Ascending aorta (tissue), 2 donors: ENCODE results near the gene PLEKHA1. TPM values are rescaled to one million over a fixed set of nuclear protein-coding genes. Genes with fewer than 3 reads are reported as not detected.
A peak's percentile ranks its signal among the peaks of the same experiment; 100 is the strongest.

Source experiments
- DNase-seq, 2 donors: peaks; one replicate each; pipeline ENCODE4 v3.0.0-alpha.2; 2019; ENCODE audit warnings: low spot score in 2 of 2
- H3K27ac ChIP-seq, 2 donors: fragments of 200-600 bp; sonication (generic); one replicate each; pipeline ENCODE4 v1.5.1; 2016 to 2017; ENCODE audit warnings: mild to moderate bottlenecking in 1 of 2
- H3K27me3 ChIP-seq: fragments of 200-600 bp; sonication (generic); one replicate; pipeline ENCODE4 v1.5.1; 2017
- H3K36me3 ChIP-seq, 2 donors: fragments of 200-600 bp; sonication (generic); one replicate each; pipeline ENCODE4 v1.5.1; 2016
- H3K4me1 ChIP-seq, 2 donors: fragments of 200-600 bp; sonication (generic); one replicate each; pipeline ENCODE4 v1.5.1; 2016 to 2017; ENCODE audit warnings: mild to moderate bottlenecking in 1 of 2
- H3K4me3 ChIP-seq, 2 donors: fragments of 200-600 bp; sonication (generic); one replicate each; pipeline ENCODE4 v1.5.1; 2016 to 2017; ENCODE audit warnings: mild to moderate bottlenecking in 1 of 2
- H3K9me3 ChIP-seq, 2 donors: fragments of 200-600 bp; sonication (generic); one replicate each; pipeline ENCODE4 v1.5.1; 2016
- CTCF ChIP-seq, 3 experiments: fragments of 200-600 bp in 2 of 3; fragments of 450-650 bp in 1 of 3; sonication (generic) in 2 of 3; IDR thresholded peaks; one replicate each; pipeline ENCODE4 v1.5.1; 2016 to 2019; ENCODE audit warnings: antibody characterized with exemption in 3 of 3, mild to moderate bottlenecking in 1 of 3, moderate library complexity in 1 of 3
- intact Hi-C: fragments of 100-400 bp; cut with DNase I; formaldehyde crosslinking; loops from one replicate; pipeline ENCODE4 v1.15.1; 2023
- total RNA-seq: library from RNA; depleted of rRNA; stranded (reverse); fragments of >200 nt; gene quantifications from one replicate; pipeline ENCODE4 v1.1.0, GENCODE V29; 2016

PLEKHA1 gene
- total RNA-seq, 1 donor from 2014 or later, result 128 TPM

- peaks cover 6 to 32% of the 10 kb centered on the region in 2 donors for H3K4me1 ChIP-seq
- peak in 1 of 2 donors; percentile 72 for DNase-seq
- intact Hi-C loops, result loop anchor here (2.0 to 10.0 kb wide), 2 partner anchors 37 to 317 kb away; no protein-coding TSS in a partner anchor
These were observed 87.4 kb downstream of the PLEKHA1 start for GRCh38 chr10:122461729-122462532.

GRCh38 chr10:122462533-122463465, 88.3 kb downstream of the PLEKHA1 start:
- Histone ChIP-seq H3K27me3 (no peaks in the 10 kb centered on the region), H3K9me3 (no peaks in the 10 kb centered on the region), H3K36me3 (no peaks in the 10 kb centered on the region), H3K4me3 (peak overlapping the region; percentile 94 to 96), H3K4me1 (peaks cover 6 to 39% of the 10 kb centered on the region in 2 donors), H3K27ac (peak overlapping the region; percentile 87 to 93)
- peak in 1 of 2 donors; percentile 81 for DNase-seq
- intact Hi-C loops, result loop anchor here (2.0 to 10.0 kb wide), 2 partner anchors 36 to 318 kb away; no protein-coding TSS in a partner anchor
- TF ChIP-seq CTCF (IDR thresholded peaks at IDR 0.05), result no peak

More at GRCh38 chr10:122461729-122462532, 87.4 kb downstream of the PLEKHA1 start:
- Histone ChIP-seq H3K4me3 (peak overlapping the region; percentile 94 to 96), H3K27ac (peak overlapping the region; percentile 87 to 93), H3K36me3 (no peaks in the 10 kb centered on the region), H3K9me3 (no peaks in the 10 kb centered on the region), H3K27me3 (no peaks in the 10 kb centered on the region)
- TF ChIP-seq CTCF (IDR thresholded peaks at IDR 0.05), result no peak

- Histone ChIP-seq H3K27me3 (no peaks in the 10 kb centered on the region), H3K4me3 (peak overlapping the region; percentile 94 to 96), H3K4me1 (peaks cover 6 to 45% of the 10 kb centered on the region in 2 donors), H3K9me3 (no peaks in the 10 kb centered on the region), H3K27ac (peak overlapping the region; percentile 87 to 93), H3K36me3 (no peaks in the 10 kb centered on the region)
- DNase-seq, result peak in 1 of 2 donors; percentile 27
- intact Hi-C loops, result loop anchor here (2.0 to 10.0 kb wide), 2 partner anchors 35 to 319 kb away; no protein-coding TSS in a partner anchor
- TF ChIP-seq CTCF (IDR thresholded peaks at IDR 0.05), result no peak
These were observed 89.2 kb downstream of the PLEKHA1 start for GRCh38 chr10:122463466-122464249.

GRCh38 chr10:122464250-122464510, 89.7 kb downstream of the PLEKHA1 start:
- no peak for DNase-seq
- H3K4me1 ChIP-seq, result peaks cover 6 to 48% of the 10 kb centered on the region in 2 donors
- no peak overlapping the region for H3K27ac ChIP-seq
- intact Hi-C loops, result loop anchor here (10.0 kb wide), 1 partner anchor 319 kb away; no protein-coding TSS in a partner anchor
- H3K36me3 ChIP-seq, result no peaks in the 10 kb centered on the region
- no peaks in the 10 kb centered on the region for H3K9me3 ChIP-seq
- H3K4me3 ChIP-seq, result peak overlapping the region; percentile 94 to 96
- no peaks in the 10 kb centered on the region for H3K27me3 ChIP-seq
- no peak for TF ChIP-seq CTCF (IDR thresholded peaks at IDR 0.05)

- H3K4me3 ChIP-seq, result peak overlapping the region in 1 of 2 donors; percentile 94
- H3K27me3 ChIP-seq, result no peaks in the 10 kb centered on the region
- H3K36me3 ChIP-seq, result no peaks in the 10 kb centered on the region
- intact Hi-C loops, result loop anchor here (10.0 kb wide), 1 partner anchor 320 kb away; no protein-coding TSS in a partner anchor
- TF ChIP-seq CTCF (IDR thresholded peaks at IDR 0.05), result no peak
- no peaks in the 10 kb centered on the region for H3K9me3 ChIP-seq
- DNase-seq, result peak in 1 of 2 donors; percentile 61
- H3K4me1 ChIP-seq, result peaks cover 9 to 52% of the 10 kb centered on the region in 2 donors
- no peak overlapping the region for H3K27ac ChIP-seq
These were observed 90.1 kb downstream of the PLEKHA1 start for GRCh38 chr10:122464586-122464985.
